G401 (cell line): Measurements from ENCODE around the gene ALG5. TPM values are rescaled to one million over a fixed set of nuclear protein-coding genes. Genes with fewer than 3 reads are reported as not detected.

ENCODE experiments used
- DNase-seq: peaks from one replicate; pipeline ENCODE4 v3.0.0-alpha.2; 2015; ENCODE audit warnings: low spot score
- in situ Hi-C: cut with HindIII; loops from 2 replicates; pipeline ENCODE4 v1.10.0; 2016; ENCODE audit warnings: low sequenced_read_pairs, mixed read lengths
- total RNA-seq: library from RNA; depleted of rRNA; stranded (reverse); fragments of >200 nt; shearing (Covaris generic); gene quantifications from 2 replicates; pipeline ENCODE4 v1.2.3, GENCODE V29; 2014; rRNA removed

ALG5 gene, protein sequence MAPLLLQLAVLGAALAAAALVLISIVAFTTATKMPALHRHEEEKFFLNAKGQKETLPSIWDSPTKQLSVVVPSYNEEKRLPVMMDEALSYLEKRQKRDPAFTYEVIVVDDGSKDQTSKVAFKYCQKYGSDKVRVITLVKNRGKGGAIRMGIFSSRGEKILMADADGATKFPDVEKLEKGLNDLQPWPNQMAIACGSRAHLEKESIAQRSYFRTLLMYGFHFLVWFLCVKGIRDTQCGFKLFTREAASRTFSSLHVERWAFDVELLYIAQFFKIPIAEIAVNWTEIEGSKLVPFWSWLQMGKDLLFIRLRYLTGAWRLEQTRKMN
- total RNA-seq, result 7.4 and 14.7 TPM in 2 replicates

DNA sequence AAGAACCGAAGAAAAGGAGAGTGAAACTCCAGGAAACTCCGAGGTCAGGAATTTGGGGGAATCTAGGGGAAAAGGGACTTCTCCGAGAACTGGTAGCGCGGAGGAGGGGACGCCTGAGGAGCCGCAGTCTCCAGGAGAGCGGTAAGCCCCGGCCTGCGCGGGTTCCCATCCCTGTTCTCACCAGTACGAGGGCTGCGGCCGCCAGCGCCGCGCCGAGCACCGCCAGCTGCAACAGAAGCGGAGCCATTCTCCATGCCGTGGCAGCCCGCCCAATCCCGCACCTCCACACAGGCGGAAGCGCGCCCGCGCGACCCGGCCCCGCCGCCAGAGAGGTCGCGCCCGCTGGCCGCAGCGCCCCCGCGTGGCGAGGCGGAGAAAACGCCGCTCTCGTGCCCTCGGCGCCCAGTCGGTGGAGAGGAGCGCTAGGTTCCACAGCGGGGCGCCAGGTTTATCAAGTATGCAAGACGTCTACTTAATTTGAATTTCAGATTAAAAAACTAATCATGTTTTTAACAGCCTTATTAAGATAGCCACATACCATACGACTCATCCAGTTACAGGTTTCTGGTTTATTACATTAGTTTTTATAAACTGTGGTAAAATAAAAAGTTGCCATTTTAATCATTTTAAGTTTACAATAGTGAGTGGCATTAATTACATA, at the start of gene ALG5:
TSS of gene ALG5 (minus strand) at position 287 of the 661 bp plus-strand sequence. CDS start at position 247, 40 bp downstream.
- in situ Hi-C loops, result loop anchor here (25.0 kb wide), 1 partner anchor 137 kb away; no protein-coding TSS in a partner anchor
- DNase-seq, result peak; percentile 84

DNA sequence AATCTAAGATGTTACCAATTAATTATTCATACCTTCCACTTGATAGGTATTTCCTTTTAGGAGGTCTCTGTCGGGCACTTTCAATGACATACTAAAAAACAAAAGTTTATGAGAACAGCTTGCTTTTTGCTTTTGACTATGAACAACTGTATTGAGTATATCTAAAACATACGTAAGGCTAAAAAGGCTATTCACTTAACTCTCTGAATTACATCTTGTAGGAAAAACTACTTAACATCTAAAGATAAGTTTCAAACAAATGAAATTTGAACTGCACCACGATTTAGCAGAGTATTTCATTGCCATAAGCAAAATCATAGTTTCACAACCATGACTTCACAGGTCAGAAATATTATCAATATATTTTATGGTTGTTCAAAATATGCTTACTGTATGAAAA, 48.7 kb upstream of the ALG5 start:
- no peak for DNase-seq
- in situ Hi-C loops, result no loop called here

DNA sequence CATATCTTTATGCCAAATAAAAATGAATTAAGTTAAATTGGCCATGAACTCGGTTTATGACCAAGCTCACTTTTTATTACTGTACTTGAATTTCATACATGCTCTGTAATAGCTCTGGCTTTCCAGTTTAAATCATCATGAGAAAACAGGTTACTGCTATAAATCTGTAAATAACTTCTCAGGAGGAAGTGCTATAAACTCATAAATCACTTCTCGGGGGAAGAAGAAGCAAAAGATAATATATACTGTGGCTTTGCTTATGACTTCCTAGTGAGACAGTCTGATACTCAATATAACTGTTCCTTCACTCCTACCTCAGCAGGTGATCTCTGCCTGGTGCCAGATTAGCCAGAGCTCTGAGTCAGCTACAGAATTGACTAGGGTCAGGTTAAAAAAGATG, 47.9 kb upstream of the ALG5 start:
- in situ Hi-C loops, result no loop called here
- DNase-seq, result no peak

DNA sequence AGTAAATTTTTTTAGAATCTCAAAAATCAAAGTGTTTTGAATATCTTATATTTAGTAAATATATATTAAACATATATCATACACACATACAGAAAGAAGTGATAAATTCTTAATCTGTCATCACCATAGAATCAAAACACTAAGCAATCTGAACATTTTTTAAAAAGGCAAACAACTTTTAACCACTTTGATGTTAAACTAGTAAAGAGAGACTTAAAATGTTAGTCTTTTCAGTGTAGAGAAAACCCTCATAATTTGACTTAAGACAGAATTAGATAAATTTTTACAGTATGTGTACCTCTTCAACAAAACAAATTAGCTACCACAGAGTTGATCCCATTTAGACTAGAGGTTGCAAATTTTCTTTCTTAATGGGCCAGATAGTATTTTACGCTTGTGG, 46.9 kb upstream of the ALG5 start:
- in situ Hi-C loops, result no loop called here
- no peak for DNase-seq

DNA sequence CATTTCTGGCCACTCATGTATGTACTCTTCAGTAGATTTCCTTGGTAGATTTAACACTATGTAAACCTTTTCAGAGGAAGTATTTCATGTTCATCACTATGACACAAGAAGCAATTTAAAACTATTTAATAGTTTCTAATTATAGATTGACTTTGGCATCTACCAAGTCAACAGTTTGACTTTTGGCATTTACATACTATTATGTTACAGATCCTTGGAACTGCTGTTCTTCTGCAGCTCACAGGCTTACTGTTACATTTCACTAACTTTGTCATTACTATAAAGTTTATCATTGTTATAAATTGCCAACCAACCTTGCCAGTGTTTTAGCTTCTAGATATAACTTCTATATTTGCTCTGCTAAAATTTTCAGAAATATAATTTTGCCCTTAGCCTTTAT, 41.6 kb upstream of the ALG5 start:
- in situ Hi-C loops, result no loop called here
- no peak for DNase-seq

DNA sequence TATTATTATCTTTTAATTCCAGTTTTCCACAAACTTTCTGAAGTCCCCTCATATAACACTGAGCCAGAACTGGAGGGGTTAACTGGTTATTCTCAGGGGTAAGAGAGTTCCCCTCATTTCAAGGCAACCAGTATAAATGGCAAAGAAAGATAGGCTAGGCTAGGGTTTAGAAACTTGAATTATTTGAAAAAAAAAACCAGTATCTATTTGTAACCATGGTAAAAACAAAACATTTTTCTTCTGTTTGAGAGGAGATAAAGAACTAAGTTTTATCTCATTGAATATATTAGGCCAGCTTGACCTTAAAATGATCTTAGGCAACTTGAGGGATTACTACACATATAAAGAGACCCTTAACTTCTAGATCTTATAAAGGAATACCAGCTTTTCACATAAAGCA, 40.8 kb upstream of the ALG5 start:
- in situ Hi-C loops, result no loop called here
- DNase-seq, result no peak

DNA sequence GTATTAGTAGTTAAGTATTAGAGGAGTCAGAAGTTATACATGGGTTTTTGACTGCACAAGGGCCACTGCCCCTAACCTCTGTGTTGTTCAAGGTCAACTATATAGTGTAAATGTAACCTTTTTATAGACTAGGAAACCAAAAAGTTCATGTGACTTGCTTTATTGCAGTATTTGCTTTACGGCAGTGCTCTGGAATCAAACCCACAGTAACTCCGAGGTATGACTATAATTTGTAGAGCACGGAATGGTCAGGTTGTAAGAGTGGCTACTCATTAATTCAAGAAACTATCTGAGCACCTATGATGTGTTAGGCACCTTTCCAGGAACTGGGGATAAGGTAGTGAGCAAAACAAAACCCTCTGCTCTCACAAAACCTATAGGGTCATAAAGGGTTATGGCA, 38.1 kb upstream of the ALG5 start:
- DNase-seq, result no peak
- in situ Hi-C loops, result no loop called here

DNA sequence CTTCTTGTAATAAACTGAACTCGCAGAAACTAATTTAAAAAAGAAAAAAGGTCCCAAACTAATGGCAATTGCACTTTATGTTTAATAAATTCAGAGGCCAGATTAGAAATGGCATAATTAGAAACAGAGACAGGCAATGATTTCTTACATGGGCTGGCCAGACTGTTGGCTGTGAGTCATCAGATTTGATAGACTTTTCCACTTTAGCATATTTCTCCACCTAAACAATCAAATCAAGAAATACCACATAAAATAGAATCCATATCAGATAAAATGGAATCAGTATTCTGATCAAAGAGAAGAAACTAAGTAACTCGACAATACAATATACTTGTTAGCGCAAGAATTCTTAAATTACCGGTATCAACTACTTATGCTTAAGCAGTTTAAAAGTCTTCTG, 30.5 kb upstream of the ALG5 start:
- no peak for DNase-seq
- in situ Hi-C loops, result no loop called here

DNA sequence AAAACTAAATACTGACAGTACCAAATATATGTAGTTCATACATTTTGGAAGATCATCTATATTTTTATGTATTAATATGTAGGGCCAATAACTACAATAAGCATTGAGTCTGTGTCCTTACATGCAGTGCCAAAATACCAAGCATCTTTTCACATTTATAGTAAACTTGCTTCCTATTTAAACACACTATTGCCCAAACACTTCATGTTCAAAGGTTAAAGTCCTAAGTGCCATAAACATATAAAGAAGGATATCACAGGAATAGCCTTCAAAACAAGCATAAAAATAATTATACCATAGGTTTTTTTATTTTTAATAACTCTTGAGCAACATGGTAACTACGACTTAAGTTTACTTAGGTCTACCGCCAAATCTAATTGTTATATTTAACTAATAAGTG, 28.5 kb upstream of the ALG5 start:
- DNase-seq, result no peak
- in situ Hi-C loops, result no loop called here

DNA sequence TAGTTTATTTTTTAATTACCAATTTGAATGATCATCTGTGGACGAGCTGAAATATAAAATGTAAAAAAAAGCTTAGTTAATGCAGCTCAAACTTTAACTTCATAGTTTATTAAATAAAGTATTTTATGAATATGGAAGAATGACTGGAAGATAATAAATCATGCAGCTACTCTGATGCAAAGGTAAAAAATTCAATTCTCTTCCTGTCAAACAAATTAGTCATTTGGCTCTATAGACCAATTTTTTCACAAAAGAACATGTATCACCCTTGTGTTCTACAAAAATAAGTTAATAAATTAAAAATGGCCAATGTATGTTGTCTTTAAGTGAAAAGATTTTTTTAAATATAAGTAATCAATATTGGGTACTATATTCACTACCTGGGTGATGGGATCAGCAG, 27.6 kb upstream of the ALG5 start:
- no peak for DNase-seq
- in situ Hi-C loops, result no loop called here

DNA sequence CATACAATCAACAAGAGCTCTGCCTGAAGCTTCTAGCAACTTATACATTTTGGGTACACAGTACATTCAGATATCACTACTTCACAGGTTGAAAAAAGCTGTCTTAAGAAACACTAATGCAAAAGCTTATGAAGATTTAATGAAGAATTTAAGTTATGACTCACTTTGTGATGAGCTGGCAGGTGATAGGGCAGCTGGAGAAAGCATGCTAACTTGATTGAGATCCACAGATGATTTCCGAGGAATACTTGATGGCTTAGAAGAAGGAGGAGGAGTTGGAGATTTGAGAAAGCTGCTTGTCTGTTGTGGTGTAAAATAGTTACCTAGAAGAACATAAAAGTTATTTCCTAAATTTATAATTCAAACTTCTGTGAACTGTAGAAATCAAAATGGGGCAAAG, 24.7 kb upstream of the ALG5 start:
- DNase-seq, result no peak
- in situ Hi-C loops, result no loop called here

DNA sequence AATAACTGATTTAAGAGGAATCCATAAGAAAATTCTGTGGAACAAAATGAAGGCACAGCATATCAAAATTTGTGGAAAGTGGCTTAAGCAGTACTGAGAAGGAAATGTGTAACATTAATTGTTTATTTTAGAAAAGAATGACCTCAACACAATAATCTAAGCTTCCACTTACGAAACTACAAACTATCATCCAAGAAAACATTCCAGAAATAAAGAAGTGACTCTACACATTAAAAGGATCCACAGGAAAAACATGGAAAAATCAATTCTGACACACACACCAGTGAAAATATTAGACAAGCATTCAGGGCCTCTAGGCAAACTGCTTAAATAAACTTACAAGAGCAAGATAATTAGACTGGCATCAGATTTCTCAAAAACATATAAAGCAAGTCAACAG, 15.5 kb upstream of the ALG5 start:
- DNase-seq, result no peak
- in situ Hi-C loops, result no loop called here

DNA sequence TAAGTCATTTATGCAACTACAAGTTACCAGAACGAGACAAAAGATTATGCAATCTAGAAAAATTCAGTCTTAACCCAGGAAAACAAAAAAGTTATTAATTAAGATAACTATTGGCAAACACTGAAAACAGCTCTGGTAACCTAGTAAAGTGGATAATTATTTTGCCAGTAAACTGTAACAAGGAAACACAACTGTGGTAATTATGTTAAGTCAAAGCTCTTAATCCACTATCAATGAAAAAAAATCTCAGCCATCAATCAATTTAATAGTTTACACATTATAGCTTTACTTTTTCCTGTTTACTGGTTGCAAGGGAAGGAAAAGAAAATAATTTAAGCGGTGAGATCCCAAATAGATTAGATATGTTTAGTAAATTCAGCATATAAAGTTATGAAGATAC, 12.6 kb upstream of the ALG5 start:
- in situ Hi-C loops, result no loop called here
- DNase-seq, result no peak

DNA sequence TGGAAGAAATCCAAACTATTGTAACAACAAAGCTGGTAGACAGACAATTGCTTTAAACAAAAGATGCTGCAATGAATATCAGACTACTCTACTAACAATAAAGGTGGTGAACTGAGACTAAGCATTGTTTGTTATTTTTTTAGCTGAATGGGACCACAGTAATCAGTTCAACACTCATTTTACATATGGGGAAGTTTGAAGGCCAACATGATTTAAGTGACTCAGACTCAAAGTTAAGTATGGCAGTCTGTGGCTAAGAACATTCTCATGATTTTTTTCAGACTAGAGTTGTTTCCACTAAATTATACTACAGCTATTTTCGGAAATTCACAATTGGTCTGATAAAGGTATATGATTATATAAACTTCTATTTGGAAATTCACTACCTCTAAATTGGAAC, 11.9 kb upstream of the ALG5 start:
- no peak for DNase-seq
- in situ Hi-C loops, result no loop called here

DNA sequence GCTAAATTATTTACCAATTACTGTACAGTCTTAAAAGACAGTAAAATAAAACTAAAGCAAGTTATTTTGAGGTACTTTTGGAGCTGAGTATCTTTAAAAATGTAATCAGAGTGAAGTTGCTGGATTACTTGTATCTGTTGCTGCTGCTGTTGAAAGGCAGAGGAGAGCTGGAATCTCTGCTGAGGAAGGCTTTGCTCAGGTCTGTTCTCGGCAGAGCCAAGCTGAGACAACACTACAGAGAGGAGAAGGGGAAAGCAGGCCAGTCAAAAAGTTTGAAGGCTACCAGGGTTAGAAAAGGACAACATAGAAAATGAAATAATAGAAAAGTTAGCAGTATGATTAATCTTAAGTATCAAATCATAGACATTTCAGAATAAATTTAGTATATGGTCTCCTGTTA, 11.3 kb upstream of the ALG5 start:
- in situ Hi-C loops, result no loop called here

DNA sequence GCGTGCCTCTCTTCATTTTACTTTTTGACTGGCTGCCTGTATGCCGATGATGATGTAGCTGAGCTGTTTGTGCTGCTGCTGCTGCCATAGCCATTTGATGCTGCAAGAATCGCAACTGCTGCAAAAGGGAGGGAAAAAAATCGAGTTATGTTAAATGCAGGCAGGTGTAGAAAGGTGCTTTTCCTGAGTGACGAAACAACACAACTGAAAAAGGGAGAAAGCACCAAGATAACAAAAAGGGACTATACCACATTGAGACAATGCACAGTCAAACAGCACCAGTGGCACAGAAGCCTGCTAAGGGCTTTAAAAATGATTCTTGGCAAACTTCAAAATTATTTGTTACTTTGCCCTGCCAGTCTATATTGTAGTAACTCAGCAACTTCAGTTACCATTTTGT, 10.6 kb upstream of the ALG5 start:
- in situ Hi-C loops, result no loop called here
- no peak for DNase-seq

More for the DNA sequence above, 11.3 kb upstream of the ALG5 start:
- DNase-seq, result no peak

DNA sequence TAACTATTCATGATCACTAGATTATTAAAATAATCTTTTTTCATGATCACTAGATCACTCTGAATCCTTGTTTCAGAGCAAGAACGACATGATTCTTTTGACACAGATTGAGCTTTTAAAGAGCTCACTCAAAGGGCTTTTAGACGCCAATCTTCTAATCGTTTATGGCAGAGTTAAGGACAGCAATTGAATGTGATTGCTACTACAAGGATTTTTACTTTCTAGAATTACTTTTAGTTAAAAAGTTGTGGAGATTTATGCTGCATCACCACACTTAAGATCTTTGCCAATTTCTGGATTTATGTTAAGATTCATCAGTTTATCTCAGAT, 2.7 kb upstream of the ALG5 start:
- no peak for DNase-seq
- in situ Hi-C loops, result no loop called here

DNA sequence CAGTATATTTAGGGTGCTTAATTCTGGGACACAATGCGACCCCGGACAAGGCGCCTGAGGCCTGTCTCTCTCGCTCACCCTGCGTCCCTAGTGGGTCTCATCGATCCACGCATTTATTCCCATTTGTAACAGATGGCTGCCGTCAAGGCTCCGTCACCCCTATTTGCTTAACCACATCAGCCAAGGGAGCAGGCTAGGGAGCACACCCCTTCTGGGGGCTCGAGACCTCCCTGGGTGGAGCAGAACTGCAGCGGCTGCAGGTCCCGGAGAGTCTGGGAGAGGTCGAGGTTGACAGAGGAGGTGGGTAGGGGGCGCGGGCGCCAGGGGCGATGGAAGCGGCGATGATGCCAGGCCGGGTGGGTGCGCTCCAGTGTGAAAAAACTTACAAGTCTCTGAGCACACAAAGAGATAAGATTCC, 507 bp downstream of the ALG5 start:
- DNase-seq, result peak; percentile 19
- in situ Hi-C loops, result loop anchor here (25.0 kb wide), 1 partner anchor 136 kb away; no protein-coding TSS in a partner anchor

DNA sequence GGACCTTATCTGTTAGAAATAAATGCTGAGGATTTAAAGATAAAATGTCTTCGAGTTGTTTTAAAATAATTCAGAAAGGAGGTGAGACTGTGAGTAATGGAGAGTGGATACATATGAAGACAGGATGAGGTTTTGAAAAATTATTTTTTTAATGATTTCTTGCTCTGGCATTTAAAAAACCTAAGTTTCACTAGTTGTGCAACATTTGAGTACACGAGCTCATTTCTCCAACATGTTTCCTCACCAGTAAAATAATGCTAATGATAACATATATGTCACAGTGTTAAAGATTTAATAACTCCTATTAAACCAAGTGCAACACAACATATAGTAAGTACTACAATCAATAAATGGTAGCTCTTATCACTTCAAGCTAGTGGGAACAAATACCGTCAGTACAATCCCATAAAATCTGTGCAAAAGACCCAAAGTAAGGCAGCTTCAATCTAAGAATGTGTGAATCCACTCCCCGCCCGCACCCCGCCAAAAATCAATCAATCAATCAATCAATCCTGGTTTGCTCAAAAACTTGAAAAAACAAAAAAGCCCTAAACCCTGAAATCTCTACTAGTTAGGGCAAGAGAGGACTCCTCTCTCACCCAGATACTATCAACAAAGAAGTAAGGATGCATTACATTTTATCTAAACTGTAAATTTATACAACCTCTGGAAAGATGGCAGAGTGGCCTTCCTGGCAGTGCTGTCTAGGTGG, 1.3 kb downstream of the ALG5 start:
- in situ Hi-C loops, result loop anchor here (25.0 kb wide), 1 partner anchor 136 kb away; no protein-coding TSS in a partner anchor
- no peak for DNase-seq

DNA sequence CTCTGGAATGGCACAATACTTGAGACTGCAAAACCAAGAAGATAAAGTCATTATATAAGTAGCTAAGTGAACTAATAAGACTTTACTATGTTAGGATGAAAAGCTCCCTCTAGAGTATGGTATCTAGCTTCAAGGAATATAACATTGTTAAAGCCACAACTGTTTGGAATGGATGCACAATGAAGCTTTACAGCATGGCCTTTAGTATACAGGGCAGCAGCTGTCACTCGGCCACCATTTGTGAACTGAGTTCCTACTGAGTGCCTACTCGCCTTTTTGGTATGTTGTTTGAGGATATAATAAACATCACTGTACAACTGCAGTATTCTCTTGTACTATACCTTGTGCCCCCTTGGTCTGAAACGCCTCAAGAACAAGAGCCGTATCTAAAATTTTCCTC, 6.8 kb downstream of the ALG5 start:
- in situ Hi-C loops, result loop anchor here (25.0 kb wide), 1 partner anchor 130 kb away; no protein-coding TSS in a partner anchor
- DNase-seq, result no peak
